ENCODE results near the gene ERAP2. TPM values are rescaled to one million over a fixed set of nuclear protein-coding genes. Genes with fewer than 3 reads are reported as not detected.

Gene ERAP2
- total and polyA plus RNA-seq, 10 of the 15 experiments (the other 5 are each of a cell fraction or from before 2014, with no cell fraction given) = 4.0 to 28.7 (median 11.7) TPM

GRCh38 chr5:96935559-96936430 lies 59.5 kb downstream of the ERAP2 start, which contains the start of gene LNPEP:
TSS of gene LNPEP (plus strand) at chr5:96936080. CDS start at chr5:96936156, 76 bp downstream.
- CTCF ChIA-PET = interaction anchor here (0.8 to 1.5 kb wide), 4 partner anchors 22 to 66 kb away, joined by 4 to 13 read pairs (median 4); no protein-coding TSS in a partner anchor
- peak within 1 kb of the TSS; percentile 69 for H2AFZ ChIP-seq (ENCODE audit: control insufficient read depth, low read depth, low read length)
- POLR2A ChIA-PET = interaction anchor here (0.6 to 7.5 kb wide), 10 partner anchors 11 to 1952 kb away, joined by 3 to 65 read pairs (median 6); partner anchors contain the start of genes ERAP1 and ERAP2
- FAIRE-seq (peak; percentile 13), ATAC-seq (peak; percentile 72), DNase-seq (ENCODE audit: low read depth, low spot score) (peak; percentile 90)
- peaks cover 95% of the 10 kb centered on the region for H3K79me2 ChIP-seq (ENCODE audit: control insufficient read depth, insufficient read depth, low read length)
- peak within 1 kb of the TSS; percentile 90 for H3K4me2 ChIP-seq (ENCODE audit: control insufficient read depth, insufficient read depth)
- H3K36me3 ChIP-seq (ENCODE audit: control insufficient read depth in 2 of 2, insufficient read depth in 2 of 2, low read length in 1 of 2) = no peaks in the 10 kb centered on the region
- H3K4me1 ChIP-seq (ENCODE audit: control insufficient read depth, insufficient read depth, low read length) = peaks cover 9% of the 10 kb centered on the region
- no TSS peak for BruUV-seq (replicated peaks)
- H4K20me1 ChIP-seq (ENCODE audit: control insufficient read depth, insufficient read depth) = no peaks in the 10 kb centered on the region
- H3K4me3 ChIP-seq = peak within 1 kb of the TSS; percentile 94
- SMC1A ChIA-PET (ENCODE audit: uncharacterized antibody, unreplicated experiment) = interaction anchor here (1.0 to 4.0 kb wide), 9 partner anchors 13 to 65 kb away, joined by 3 to 65 read pairs (median 5); partner anchors contain the start of gene ERAP2
- H3K27me3 ChIP-seq (replicated peaks in 1 of 2; ENCODE audit: control insufficient read depth in 2 of 2, insufficient read depth in 2 of 2, low read length in 1 of 2) = no peaks in the 10 kb centered on the region
- H3K27ac ChIP-seq (ENCODE audit: control insufficient read depth, insufficient read depth) = peak within 1 kb of the TSS; percentile 97
- WGBS (ENCODE audit: insufficient coverage, insufficient replicate concordance, low lambda C conversion rate, missing lambda C conversion rate) = under 1% methylated on average over 45 of the region's 79 CpGs
- intact Hi-C loops (cut with micrococcal nuclease; ENCODE audit: unreplicated experiment) (loop anchor here (1.0 to 5.0 kb wide), 7 partner anchors 15 to 1992 kb away; partner anchors contain the start of gene CHD1), in situ Hi-C loops (cut with MboI) (no loop called here)
- H3K9me3 ChIP-seq (replicated peaks; ENCODE audit: control insufficient read depth, insufficient read depth, low read length) = no peaks in the 10 kb centered on the region
- peak within 1 kb of the TSS; percentile 93 for H3K9ac ChIP-seq (ENCODE audit: control insufficient read depth, insufficient read depth, low read length)
- RAD21 ChIA-PET (ENCODE audit: unreplicated experiment) = interaction anchor here (0.5 to 3.2 kb wide), 18 partner anchors 9 to 225 kb away, joined by 3 to 31 read pairs (median 4); partner anchors contain the start of gene ERAP2
- TF ChIP-seq ASH2L (IDR thresholded peaks at IDR 0.05; ENCODE audit: borderline replicate concordance, low read depth) = no peak
- peak; percentile 93 for TF ChIP-seq RELB (IDR thresholded peaks at IDR 0.05; ENCODE audit: low read depth)
- 0 out of 2 replicates have a peak, but pooled peaks have one; percentile 62 for TF ChIP-seq TBL1XR1 (IDR thresholded peaks at IDR 0.05; ENCODE audit: low read depth, low read length)
- no peak for TF ChIP-seq ZNF274 (IDR thresholded peaks at IDR 0.05; ENCODE audit: insufficient read depth, insufficient read length)
- no peak for TF ChIP-seq HDAC6 (IDR thresholded peaks at IDR 0.05; ENCODE audit: unreplicated experiment)
- TF ChIP-seq GATAD2B (conservative IDR thresholded peaks at IDR 0.05; ENCODE audit: low read depth) = peak; percentile 36; the same call in 1 of the 2 replicates
- TF ChIP-seq NBN (IDR thresholded peaks at IDR 0.05) = no peak
- TF ChIP-seq CBX3 (IDR thresholded peaks at IDR 0.05; ENCODE audit: borderline replicate concordance, low read depth) = no peak
- TF ChIP-seq CBX5 (IDR thresholded peaks at IDR 0.05; ENCODE audit: low read depth) = no peak
- TF ChIP-seq RFX5 (IDR thresholded peaks at IDR 0.05; ENCODE audit: low read depth, low read length) = peak; percentile 18; the same call in 1 of the 2 replicates
- no peak for TF ChIP-seq BMI1 (IDR thresholded peaks at IDR 0.05; ENCODE audit: borderline replicate concordance)
- TF ChIP-seq PAX5 (IDR thresholded peaks at IDR 0.05; ENCODE audit: borderline replicate concordance, low read depth, low read length) = peak; percentile 6; the same call in 1 of the 2 replicates
- TF ChIP-seq MTA3 (IDR thresholded peaks at IDR 0.05; ENCODE audit: borderline replicate concordance, low read length) = no peak
- peak in 1 of 2 experiments; percentile 68; a peak in 1 of 3 replicates for TF ChIP-seq EGR1 (IDR thresholded peaks at IDR 0.05; ENCODE audit: borderline replicate concordance in 1 of 2, low read depth in 2 of 2, low read length in 2 of 2)
- peak; percentile 28 for TF ChIP-seq PKNOX1 (IDR thresholded peaks at IDR 0.05)
- peak; percentile 76 for TF ChIP-seq RELA (IDR thresholded peaks at IDR 0.05; ENCODE audit: borderline replicate concordance, partially characterized antibody)
- 0 out of 2 replicates have a peak, but pooled peaks have one; percentile 41 for TF ChIP-seq HSF1 (IDR thresholded peaks at IDR 0.05; ENCODE audit: low read depth, low read length)

Data from GM12878 (cell line).